ENCODE data around the gene F2R.

The F2R gene

DNA sequence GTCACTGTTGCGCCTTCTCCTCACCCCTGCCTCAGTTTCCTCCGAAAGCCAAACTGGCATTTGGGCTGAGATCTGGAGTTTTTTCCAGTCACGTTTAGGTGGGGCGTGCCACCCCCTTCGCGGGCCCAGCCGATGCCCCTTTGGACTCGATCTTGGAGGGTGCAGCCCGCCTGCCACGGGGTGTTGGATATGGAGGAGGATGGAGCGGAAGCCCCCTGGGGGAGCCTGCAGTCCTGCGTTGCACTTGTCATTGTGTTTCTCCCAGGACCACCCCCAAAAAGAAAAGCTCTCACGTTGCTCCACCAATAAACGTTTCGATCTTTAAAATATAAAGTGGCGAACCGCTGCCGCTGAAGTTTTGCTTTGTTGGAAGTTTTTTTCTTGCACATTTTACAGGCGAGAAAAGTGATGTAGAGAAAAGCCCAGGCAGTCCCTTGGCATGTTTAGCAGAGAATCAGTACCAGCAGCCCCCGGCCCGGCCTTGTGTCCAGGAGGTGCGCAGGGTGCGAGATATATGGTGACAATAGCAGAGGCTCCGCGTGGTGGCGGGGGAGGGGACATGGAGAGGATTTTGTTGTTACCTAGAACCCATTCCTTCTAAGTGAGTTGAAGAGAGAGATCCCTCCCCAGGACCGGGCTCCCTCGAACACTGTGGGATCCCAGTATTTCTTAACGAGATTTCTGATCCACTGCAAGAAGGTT lies 681 bp downstream of the F2R start:
- H3K27me3 ChIP-seq (replicated peaks; ENCODE audit: insufficient read depth, low read length): peaks cover 14% of the 10 kb centered on the region; the same call in 1 of the 2 replicates
- TF ChIP-seq EZH2 (optimal IDR thresholded peaks at IDR 0.05; ENCODE audit: low read depth, low read length): no peak
- TF ChIP-seq, protein P1, sequence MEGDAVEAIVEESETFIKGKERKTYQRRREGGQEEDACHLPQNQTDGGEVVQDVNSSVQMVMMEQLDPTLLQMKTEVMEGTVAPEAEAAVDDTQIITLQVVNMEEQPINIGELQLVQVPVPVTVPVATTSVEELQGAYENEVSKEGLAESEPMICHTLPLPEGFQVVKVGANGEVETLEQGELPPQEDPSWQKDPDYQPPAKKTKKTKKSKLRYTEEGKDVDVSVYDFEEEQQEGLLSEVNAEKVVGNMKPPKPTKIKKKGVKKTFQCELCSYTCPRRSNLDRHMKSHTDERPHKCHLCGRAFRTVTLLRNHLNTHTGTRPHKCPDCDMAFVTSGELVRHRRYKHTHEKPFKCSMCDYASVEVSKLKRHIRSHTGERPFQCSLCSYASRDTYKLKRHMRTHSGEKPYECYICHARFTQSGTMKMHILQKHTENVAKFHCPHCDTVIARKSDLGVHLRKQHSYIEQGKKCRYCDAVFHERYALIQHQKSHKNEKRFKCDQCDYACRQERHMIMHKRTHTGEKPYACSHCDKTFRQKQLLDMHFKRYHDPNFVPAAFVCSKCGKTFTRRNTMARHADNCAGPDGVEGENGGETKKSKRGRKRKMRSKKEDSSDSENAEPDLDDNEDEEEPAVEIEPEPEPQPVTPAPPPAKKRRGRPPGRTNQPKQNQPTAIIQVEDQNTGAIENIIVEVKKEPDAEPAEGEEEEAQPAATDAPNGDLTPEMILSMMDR (IDR thresholded peaks at IDR 0.05; ENCODE audit: low read length): no peak
- no peak for TF ChIP-seq EZH2phosphoT487 (IDR thresholded peaks at IDR 0.05; ENCODE audit: low read length)
- no peaks in the 10 kb centered on the region for H4K20me1 ChIP-seq (ENCODE audit: insufficient read depth, low read length)
- no peak overlapping the region for H3K27ac ChIP-seq (ENCODE audit: low read length)
- H3K79me2 ChIP-seq (ENCODE audit: low read length): no peaks in the 10 kb centered on the region
- no peaks in the 10 kb centered on the region for H3K36me3 ChIP-seq (replicated peaks; ENCODE audit: insufficient read depth, low read length)
- peaks cover 12% of the 10 kb centered on the region for H3K4me1 ChIP-seq (ENCODE audit: low read length)
- H2AFZ ChIP-seq (ENCODE audit: low read length): peak overlapping the region; percentile 99
- no peaks in the 10 kb centered on the region for H3K9me3 ChIP-seq (replicated peaks; ENCODE audit: insufficient read depth, low read length)
- peak overlapping the region; percentile 100 for H3K4me2 ChIP-seq (ENCODE audit: low read depth, low read length)
- peaks cover 9% of the 10 kb centered on the region for H3F3A ChIP-seq (ENCODE audit: insufficient read depth, low read length)
- DNase-seq: no peak
- H3K9ac ChIP-seq (ENCODE audit: low read length): peak overlapping the region; percentile 87
- peak overlapping the region; percentile 89 for H3K4me3 ChIP-seq (ENCODE audit: low read length)
- H3K9me2 ChIP-seq (replicated peaks; ENCODE audit: insufficient read depth, low read length): no peaks in the 10 kb centered on the region

DNA sequence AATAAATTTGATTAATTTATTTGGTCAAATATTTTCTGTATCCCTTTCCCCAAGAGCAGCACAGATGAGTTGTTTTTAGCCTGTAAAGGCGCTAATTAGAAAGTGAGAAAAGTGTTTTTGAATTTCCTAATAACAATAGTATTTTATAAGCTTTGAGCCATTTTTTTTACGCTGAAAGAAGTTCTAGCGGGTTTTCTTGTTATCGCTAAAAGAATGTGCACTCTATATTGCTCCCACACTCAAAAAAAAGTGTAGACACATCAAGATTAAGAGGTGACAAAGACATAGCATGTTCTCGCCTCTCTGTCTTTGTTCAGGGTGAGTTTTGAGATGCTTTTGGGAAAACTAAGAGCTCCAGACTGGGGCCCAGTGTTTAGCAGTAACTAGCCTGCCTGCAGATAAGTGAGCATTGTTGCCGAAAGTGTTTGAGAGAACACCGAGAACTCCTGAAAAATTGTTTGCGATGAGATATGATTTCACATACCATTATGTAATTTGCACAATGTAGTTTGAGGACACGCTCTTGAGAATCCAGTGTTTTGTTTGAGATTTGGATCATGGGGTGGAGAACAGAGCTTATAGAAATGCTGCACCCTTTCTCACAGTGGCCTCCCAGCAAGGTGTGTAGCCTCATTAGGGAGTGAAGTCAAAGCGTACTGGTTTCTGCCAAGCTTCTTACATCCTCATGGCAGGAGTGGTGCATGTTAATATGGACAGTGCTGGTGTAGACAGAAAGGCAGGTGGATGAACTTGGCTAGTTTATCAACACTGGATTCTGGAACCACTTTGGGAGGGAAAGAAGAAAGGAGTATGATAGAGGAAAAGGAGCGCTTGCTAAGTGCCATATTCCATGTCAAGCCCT lies 1.5 kb downstream of the F2R start:
- Histone ChIP-seq H3K27ac (ENCODE audit: low read length) (no peak overlapping the region), H2AFZ (ENCODE audit: low read length) (no peak overlapping the region), H3K79me2 (ENCODE audit: low read length) (no peaks in the 10 kb centered on the region), H3K4me2 (ENCODE audit: low read depth, low read length) (peak overlapping the region; percentile 100; the same call in 1 of the 2 replicates), H3K36me3 (replicated peaks; ENCODE audit: insufficient read depth, low read length) (no peaks in the 10 kb centered on the region), H3K27me3 (replicated peaks; ENCODE audit: insufficient read depth, low read length) (peaks cover 14% of the 10 kb centered on the region; the same call in 1 of the 2 replicates), H4K20me1 (ENCODE audit: insufficient read depth, low read length) (no peaks in the 10 kb centered on the region), H3K9me3 (replicated peaks; ENCODE audit: insufficient read depth, low read length) (no peaks in the 10 kb centered on the region), H3K4me3 (ENCODE audit: low read length) (no peak overlapping the region), H3F3A (ENCODE audit: insufficient read depth, low read length) (peaks cover 9% of the 10 kb centered on the region), H3K9ac (ENCODE audit: low read length) (no peak overlapping the region), H3K9me2 (replicated peaks; ENCODE audit: insufficient read depth, low read length) (no peaks in the 10 kb centered on the region), H3K4me1 (ENCODE audit: low read length) (peaks cover 17% of the 10 kb centered on the region)
- DNase-seq: no peak
- TF ChIP-seq EZH2phosphoT487 (IDR thresholded peaks at IDR 0.05; ENCODE audit: low read length) (no peak), EZH2 (optimal IDR thresholded peaks at IDR 0.05; ENCODE audit: low read depth, low read length) (no peak)
- TF ChIP-seq, protein P1 (IDR thresholded peaks at IDR 0.05; ENCODE audit: low read length): no peak

DNA sequence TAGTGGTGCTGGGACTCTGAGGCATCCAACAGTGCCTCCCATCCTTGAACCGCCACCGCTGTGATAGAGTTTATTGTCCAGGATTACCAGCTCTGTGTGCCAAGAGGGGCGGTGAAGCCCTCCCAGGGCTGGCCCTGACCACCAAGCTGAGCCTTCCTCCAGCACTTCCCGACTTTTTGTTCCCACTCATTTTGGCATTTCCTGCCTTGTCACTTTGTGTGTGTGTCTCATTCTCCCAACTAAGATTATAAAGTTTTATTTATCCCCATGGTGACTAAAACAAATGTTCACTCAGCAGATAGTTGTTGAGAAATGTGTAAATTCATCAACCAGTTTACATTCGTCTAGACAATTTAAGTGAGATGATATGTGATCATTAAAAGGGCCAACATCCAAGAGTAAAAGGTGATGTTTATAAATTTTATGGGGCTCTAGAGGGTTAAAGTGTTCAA lies 2.5 kb downstream of the F2R start:
- Histone ChIP-seq H3K4me1 (ENCODE audit: low read length) (peaks cover 17% of the 10 kb centered on the region), H3K79me2 (ENCODE audit: low read length) (no peaks in the 10 kb centered on the region), H3F3A (ENCODE audit: insufficient read depth, low read length) (peaks cover 9% of the 10 kb centered on the region), H3K36me3 (replicated peaks; ENCODE audit: insufficient read depth, low read length) (no peaks in the 10 kb centered on the region), H4K20me1 (ENCODE audit: insufficient read depth, low read length) (no peaks in the 10 kb centered on the region), H3K4me2 (ENCODE audit: low read depth, low read length) (no peak overlapping the region), H3K9ac (ENCODE audit: low read length) (no peak overlapping the region), H3K4me3 (ENCODE audit: low read length) (no peak overlapping the region), H2AFZ (ENCODE audit: low read length) (no peak overlapping the region), H3K27ac (ENCODE audit: low read length) (no peak overlapping the region), H3K27me3 (replicated peaks; ENCODE audit: insufficient read depth, low read length) (peaks cover 14% of the 10 kb centered on the region; the same call in 1 of the 2 replicates), H3K9me3 (replicated peaks; ENCODE audit: insufficient read depth, low read length) (no peaks in the 10 kb centered on the region), H3K9me2 (replicated peaks; ENCODE audit: insufficient read depth, low read length) (no peaks in the 10 kb centered on the region)
- TF ChIP-seq EZH2phosphoT487 (IDR thresholded peaks at IDR 0.05; ENCODE audit: low read length) (no peak), EZH2 (optimal IDR thresholded peaks at IDR 0.05; ENCODE audit: low read depth, low read length) (no peak)
- TF ChIP-seq, protein P1 (IDR thresholded peaks at IDR 0.05; ENCODE audit: low read length): no peak
- DNase-seq: no peak

Data from MM.1S (cell line).